GM23338 (cell line): ENCODE data around the gene NDUFB5.

Experiments
- CREB1 ChIP-seq: fragments of 250-450 bp; sonication (Bioruptor Pico); IDR thresholded peaks from 2 replicates; pipeline ENCODE4 v1.5.0; 2020; ENCODE audit warnings: low read depth, mild to moderate bottlenecking, moderate library complexity
- CTCF ChIP-seq, 2 experiments: fragments of 200-600 bp in 1 of 2; sonication (generic) in 1 of 2; conservative IDR thresholded peaks; 2 replicates each; pipeline versions ENCODE4 v1.5.1 to v1.6.1; 2016 to 2017; ENCODE audit warnings: antibody characterized with exemption in 2 of 2, low read depth in 2 of 2, mild to moderate bottlenecking in 2 of 2, moderate library complexity in 1 of 2
- ETS1 ChIP-seq: IDR thresholded peaks from 2 replicates; pipeline ENCODE4 v1.6.1; 2016; ENCODE audit warnings: antibody characterized with exemption
- EZH2 ChIP-seq: fragments of 200-600 bp; sonication (generic); IDR thresholded peaks from one replicate; pipeline ENCODE4 v1.8.0; 2017; ENCODE audit warnings: antibody characterized with exemption, mild to moderate bottlenecking, low read depth; ENCODE audit not compliant: unreplicated experiment
- EZH2phosphoT487 ChIP-seq: fragments of 200-600 bp; sonication (generic); IDR thresholded peaks from one replicate; pipeline ENCODE4 v1.8.1; 2018; ENCODE audit warnings: antibody characterized with exemption; ENCODE audit not compliant: unreplicated experiment
- NANOG ChIP-seq: IDR thresholded peaks from 2 replicates; pipeline ENCODE4 v1.6.1; 2016; ENCODE audit warnings: antibody characterized with exemption, borderline replicate concordance
- POLR2AphosphoS5 ChIP-seq: IDR thresholded peaks from 2 replicates; pipeline ENCODE4 v1.6.1; 2016; ENCODE audit warnings: antibody characterized with exemption, low read depth
- TF ChIP-seq, protein P1 (sequence below): IDR thresholded peaks from one replicate; pipeline ENCODE4 v1.6.1; 2018; ENCODE audit warnings: antibody characterized with exemption; ENCODE audit not compliant: unreplicated experiment

- no peak for TF ChIP-seq EZH2
- no peak for TF ChIP-seq CTCF (conservative IDR thresholded peaks at IDR 0.05; ENCODE audit: low read depth in 2 of 2)
- no peak for TF ChIP-seq POLR2AphosphoS5
- TF ChIP-seq EZH2phosphoT487, result no peak
- TF ChIP-seq, protein P1, sequence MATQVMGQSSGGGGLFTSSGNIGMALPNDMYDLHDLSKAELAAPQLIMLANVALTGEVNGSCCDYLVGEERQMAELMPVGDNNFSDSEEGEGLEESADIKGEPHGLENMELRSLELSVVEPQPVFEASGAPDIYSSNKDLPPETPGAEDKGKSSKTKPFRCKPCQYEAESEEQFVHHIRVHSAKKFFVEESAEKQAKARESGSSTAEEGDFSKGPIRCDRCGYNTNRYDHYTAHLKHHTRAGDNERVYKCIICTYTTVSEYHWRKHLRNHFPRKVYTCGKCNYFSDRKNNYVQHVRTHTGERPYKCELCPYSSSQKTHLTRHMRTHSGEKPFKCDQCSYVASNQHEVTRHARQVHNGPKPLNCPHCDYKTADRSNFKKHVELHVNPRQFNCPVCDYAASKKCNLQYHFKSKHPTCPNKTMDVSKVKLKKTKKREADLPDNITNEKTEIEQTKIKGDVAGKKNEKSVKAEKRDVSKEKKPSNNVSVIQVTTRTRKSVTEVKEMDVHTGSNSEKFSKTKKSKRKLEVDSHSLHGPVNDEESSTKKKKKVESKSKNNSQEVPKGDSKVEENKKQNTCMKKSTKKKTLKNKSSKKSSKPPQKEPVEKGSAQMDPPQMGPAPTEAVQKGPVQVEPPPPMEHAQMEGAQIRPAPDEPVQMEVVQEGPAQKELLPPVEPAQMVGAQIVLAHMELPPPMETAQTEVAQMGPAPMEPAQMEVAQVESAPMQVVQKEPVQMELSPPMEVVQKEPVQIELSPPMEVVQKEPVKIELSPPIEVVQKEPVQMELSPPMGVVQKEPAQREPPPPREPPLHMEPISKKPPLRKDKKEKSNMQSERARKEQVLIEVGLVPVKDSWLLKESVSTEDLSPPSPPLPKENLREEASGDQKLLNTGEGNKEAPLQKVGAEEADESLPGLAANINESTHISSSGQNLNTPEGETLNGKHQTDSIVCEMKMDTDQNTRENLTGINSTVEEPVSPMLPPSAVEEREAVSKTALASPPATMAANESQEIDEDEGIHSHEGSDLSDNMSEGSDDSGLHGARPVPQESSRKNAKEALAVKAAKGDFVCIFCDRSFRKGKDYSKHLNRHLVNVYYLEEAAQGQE, result no peak
- no peak for TF ChIP-seq CREB1 (CRISPR knock-in tag)
- TF ChIP-seq ETS1, result no peak
- no peak for TF ChIP-seq NANOG
Observed at GRCh38 chr3:179615458-179616173, 11.0 kb downstream of the NDUFB5 start.
